Mammary epithelial cell (primary cell): Measurements from ENCODE around the gene UNK.

Source experiments
- CTCF ChIP-seq, 2 donors: IDR thresholded peaks in 1 of 2; conservative IDR thresholded peaks in 1 of 2; 2 replicates each; pipeline ENCODE4 v1.5.1; 2011 to 2012; ENCODE audit warnings: inconsistent platforms in 2 of 2, low read length in 2 of 2, mild to moderate bottlenecking in 2 of 2, control low read depth in 1 of 2, low read depth in 1 of 2; ENCODE audit not compliant: insufficient read depth in 1 of 2; ENCODE audit errors: extremely low read depth in 1 of 2
- EZH2 ChIP-seq: IDR thresholded peaks from 2 replicates; pipeline ENCODE4 v1.6.1; 2012; ENCODE audit warnings: low read length, inconsistent platforms, borderline replicate concordance

DNA sequence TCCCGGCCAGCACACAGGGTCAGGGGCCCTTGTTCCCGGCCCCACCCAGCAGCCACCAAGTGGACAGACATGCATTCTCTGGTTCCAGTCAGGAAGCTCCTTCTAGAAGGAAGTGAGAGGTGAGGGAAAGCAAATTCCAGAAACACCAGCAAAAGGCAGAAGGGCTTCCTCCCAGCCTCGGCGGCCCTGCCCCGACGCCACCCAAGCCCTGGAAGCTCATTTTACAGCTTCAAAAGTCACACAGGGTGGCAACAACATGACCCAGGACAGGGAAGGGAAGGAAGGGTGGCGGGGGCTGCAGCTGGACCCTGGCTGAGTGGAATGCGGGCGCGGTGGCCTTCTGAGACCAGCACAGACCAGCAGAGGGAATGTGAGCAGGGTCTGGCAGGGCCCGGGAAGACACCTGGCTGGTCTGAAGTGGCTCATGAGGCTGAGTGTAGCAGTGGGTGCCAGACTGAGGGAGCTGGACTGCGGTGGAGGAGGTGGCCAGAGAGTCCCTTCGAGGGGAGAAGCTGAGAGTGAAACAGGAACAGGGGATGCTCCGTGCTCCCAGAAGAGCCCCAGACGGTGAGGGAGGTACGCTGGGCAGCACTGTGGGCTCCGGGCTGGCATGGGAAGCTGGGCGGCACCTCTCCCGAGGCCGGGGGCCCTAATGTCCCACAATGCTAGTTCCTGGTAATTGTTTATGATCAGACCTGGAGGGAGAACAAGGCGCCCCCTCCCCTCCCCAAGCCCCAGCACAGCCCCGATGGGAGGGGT, 61.5 kb downstream of the UNK start:
- TF ChIP-seq CTCF (conservative IDR thresholded peaks at IDR 0.05 in 1 of 2, IDR thresholded peaks at IDR 0.05 in 1 of 2; ENCODE audit: extremely low read depth in 1 of 2, insufficient read depth in 1 of 2, low read depth in 1 of 2, low read length in 2 of 2) (no peak), EZH2 (no peak)
